BE2C (cell line): ENCODE results near the gene CDC42BPG.

Experiments
- DNase-seq: peaks from one replicate; pipeline ENCODE4 v3.0.0-alpha.2; 2020
- H3K27me3 ChIP-seq: fragments of 250-450 bp; sonication (Bioruptor Pico); 2 replicates; pipeline ENCODE4 v1.5.1; 2020; ENCODE audit warnings: mild to moderate bottlenecking
- H3K36me3 ChIP-seq: fragments of 250-450 bp; sonication (Bioruptor Pico); 2 replicates; pipeline ENCODE4 v1.5.1; 2020; ENCODE audit warnings: mild to moderate bottlenecking
- H3K4me1 ChIP-seq: fragments of 250-450 bp; sonication (Bioruptor Pico); 2 replicates; pipeline ENCODE4 v1.5.1; 2020
- H3K4me3 ChIP-seq: 2 replicates; pipeline ENCODE4 v1.5.1; 2011; ENCODE audit warnings: low read depth, low read length
- H3K9me3 ChIP-seq: fragments of 250-450 bp; sonication (Bioruptor Pico); 2 replicates; pipeline ENCODE4 v1.5.1; 2020
- TF ChIP-seq, protein P1 (sequence below): IDR thresholded peaks from 2 replicates; pipeline ENCODE4 v1.5.1; 2012; ENCODE audit warnings: mild to moderate bottlenecking, low read depth, low read length

The CDC42BPG gene

GRCh38 chr11:64834031-64834722, 10.3 kb downstream of the CDC42BPG start:
- DNase-seq: no peak
- Histone ChIP-seq H3K4me3 (no peak overlapping the region), H3K9me3 (no peaks in the 10 kb centered on the region), H3K36me3 (no peaks in the 10 kb centered on the region), H3K27me3 (no peaks in the 10 kb centered on the region), H3K4me1 (no peaks in the 10 kb centered on the region)
- TF ChIP-seq, protein P1, sequence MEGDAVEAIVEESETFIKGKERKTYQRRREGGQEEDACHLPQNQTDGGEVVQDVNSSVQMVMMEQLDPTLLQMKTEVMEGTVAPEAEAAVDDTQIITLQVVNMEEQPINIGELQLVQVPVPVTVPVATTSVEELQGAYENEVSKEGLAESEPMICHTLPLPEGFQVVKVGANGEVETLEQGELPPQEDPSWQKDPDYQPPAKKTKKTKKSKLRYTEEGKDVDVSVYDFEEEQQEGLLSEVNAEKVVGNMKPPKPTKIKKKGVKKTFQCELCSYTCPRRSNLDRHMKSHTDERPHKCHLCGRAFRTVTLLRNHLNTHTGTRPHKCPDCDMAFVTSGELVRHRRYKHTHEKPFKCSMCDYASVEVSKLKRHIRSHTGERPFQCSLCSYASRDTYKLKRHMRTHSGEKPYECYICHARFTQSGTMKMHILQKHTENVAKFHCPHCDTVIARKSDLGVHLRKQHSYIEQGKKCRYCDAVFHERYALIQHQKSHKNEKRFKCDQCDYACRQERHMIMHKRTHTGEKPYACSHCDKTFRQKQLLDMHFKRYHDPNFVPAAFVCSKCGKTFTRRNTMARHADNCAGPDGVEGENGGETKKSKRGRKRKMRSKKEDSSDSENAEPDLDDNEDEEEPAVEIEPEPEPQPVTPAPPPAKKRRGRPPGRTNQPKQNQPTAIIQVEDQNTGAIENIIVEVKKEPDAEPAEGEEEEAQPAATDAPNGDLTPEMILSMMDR: no peak

- no peaks in the 10 kb centered on the region for H3K4me1 ChIP-seq
- H3K4me3 ChIP-seq: no peak overlapping the region
- TF ChIP-seq, protein P1: no peak
- no peaks in the 10 kb centered on the region for H3K27me3 ChIP-seq
- DNase-seq: no peak
- H3K9me3 ChIP-seq: no peaks in the 10 kb centered on the region
- H3K36me3 ChIP-seq: no peaks in the 10 kb centered on the region
Observed at GRCh38 chr11:64833509-64833908, 10.9 kb downstream of the CDC42BPG start.

- H3K9me3 ChIP-seq: no peaks in the 10 kb centered on the region
- no peak for DNase-seq
- TF ChIP-seq, protein P1: no peak
- no peaks in the 10 kb centered on the region for H3K36me3 ChIP-seq
- H3K27me3 ChIP-seq: no peaks in the 10 kb centered on the region
- H3K4me3 ChIP-seq: no peak overlapping the region
- no peaks in the 10 kb centered on the region for H3K4me1 ChIP-seq
Observed at GRCh38 chr11:64833198-64833502, 11.3 kb downstream of the CDC42BPG start.

DNA sequence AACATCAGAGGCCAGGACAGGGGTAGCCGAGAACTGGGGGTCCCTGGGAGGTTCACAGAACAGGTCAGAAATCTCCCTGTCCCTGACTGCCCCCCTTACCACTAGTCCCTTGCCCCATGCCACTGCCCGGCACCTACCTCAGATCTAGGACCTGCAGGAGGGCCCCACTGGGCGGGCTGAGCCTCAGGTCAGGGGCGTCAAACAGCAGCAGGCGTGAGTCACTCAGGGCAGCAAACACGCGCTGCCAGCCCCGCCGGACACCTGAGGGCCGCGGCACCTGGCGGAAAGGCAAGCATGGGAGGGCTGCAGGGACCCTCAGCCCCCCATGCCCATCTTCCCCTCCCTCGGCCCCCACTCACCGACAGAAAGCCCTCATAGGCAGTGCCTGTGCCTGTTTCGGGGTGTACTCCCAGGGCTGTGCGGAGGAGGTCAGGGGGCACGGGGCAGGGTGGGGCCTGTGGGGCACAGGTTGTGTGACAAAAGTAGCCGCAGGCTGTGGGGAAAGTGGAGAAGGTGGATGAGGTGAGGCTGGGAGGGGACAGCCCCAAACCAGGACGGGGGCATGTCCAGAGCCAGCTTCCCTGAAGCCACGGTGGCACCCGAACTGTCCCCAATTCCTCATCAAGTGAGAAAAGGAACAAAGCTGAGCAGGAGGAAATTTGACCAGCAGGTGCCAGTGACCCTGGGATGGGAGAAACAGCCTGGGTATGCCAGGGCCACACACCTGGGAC, 11.8 kb downstream of the CDC42BPG start:
- Histone ChIP-seq H3K4me3 (no peak overlapping the region), H3K9me3 (no peaks in the 10 kb centered on the region), H3K36me3 (no peaks in the 10 kb centered on the region), H3K4me1 (no peaks in the 10 kb centered on the region), H3K27me3 (no peaks in the 10 kb centered on the region)
- no peak for DNase-seq
- TF ChIP-seq, protein P1: no peak

DNA sequence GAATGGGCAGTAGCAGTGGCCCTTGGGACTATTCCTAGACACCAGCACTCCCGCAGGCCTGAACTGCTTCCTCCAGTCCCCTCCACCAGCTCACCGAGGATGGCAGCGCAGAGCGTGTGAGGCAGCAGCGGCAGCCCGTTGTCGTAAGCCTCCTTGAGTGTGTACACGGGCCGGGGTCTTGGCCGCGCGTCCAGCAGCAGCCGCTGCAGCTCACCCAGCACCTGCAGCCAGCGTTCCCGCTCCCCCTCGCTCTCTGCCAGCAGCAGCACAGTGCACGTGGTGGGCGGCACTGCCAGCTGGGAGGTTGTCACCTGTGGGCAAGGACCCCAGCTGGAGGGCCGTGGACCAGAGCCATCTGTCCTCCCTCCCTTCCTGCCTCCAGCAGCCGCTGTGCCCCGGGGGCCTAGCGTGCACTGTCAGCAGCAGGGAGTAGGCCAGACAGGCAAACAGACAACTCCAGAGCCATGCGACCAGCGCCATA, 13.0 kb downstream of the CDC42BPG start:
- H3K4me3 ChIP-seq: no peak overlapping the region
- H3K36me3 ChIP-seq: no peaks in the 10 kb centered on the region
- H3K4me1 ChIP-seq: no peaks in the 10 kb centered on the region
- no peaks in the 10 kb centered on the region for H3K9me3 ChIP-seq
- TF ChIP-seq, protein P1: no peak
- DNase-seq: peak; percentile 68
- H3K27me3 ChIP-seq: no peaks in the 10 kb centered on the region
